Gastrocnemius medialis (tissue), 4 donors: Measurements from ENCODE around the gene DDX23. TPM values are rescaled to one million over a fixed set of nuclear protein-coding genes. Genes with fewer than 3 reads are reported as not detected.

Experiments used
- ATAC-seq, 2 donors: fragments of 150-250 bp; one replicate each; pipeline ENCODE4 v1.9.1; 2016
- DNase-seq, 2 donors: peaks; one replicate each; pipeline ENCODE4 v3.0.0-alpha.2; 2019
- H3K27ac ChIP-seq, 4 donors: fragments of 200-600 bp; sonication (generic); 1 replicate in 1 of 4; 2 replicates in 3 of 4; pipeline ENCODE4 v1.5.1; 2016 to 2018; ENCODE audit warnings: mild to moderate bottlenecking in 2 of 4, moderate library complexity in 1 of 4
- H3K27me3 ChIP-seq, 3 donors: fragments of 200-600 bp; sonication (generic) in 2 of 3; 1 replicate in 1 of 3; 2 replicates in 2 of 3; pipeline versions ENCODE4 v1.5.1 to v1.6.0; 2016 to 2019; ENCODE audit warnings: mild to moderate bottlenecking in 1 of 3, moderate library complexity in 1 of 3
- H3K36me3 ChIP-seq, 2 donors: fragments of 200-600 bp; sonication (generic) in 1 of 2; one replicate each; pipeline ENCODE4 v1.5.1; 2017 to 2018
- H3K4me1 ChIP-seq, 2 donors: fragments of 200-600 bp; sonication (generic) in 1 of 2; one replicate each; pipeline ENCODE4 v1.5.1; 2016 to 2017; ENCODE audit warnings: mild to moderate bottlenecking in 2 of 2
- H3K4me3 ChIP-seq, 4 donors: fragments of 200-600 bp; sonication (generic) in 3 of 4; 1 replicate in 1 of 4; 2 replicates in 3 of 4; pipeline ENCODE4 v1.5.1; 2016 to 2019; ENCODE audit warnings: mild to moderate bottlenecking in 2 of 4
- H3K9me3 ChIP-seq, 3 donors: fragments of 200-600 bp; sonication (generic) in 2 of 3; 1 replicate in 1 of 3; 2 replicates in 2 of 3; pipeline ENCODE4 v1.5.1; 2016 to 2019
- CTCF ChIP-seq, 5 experiments: fragments of 450-650 bp in 3 of 5; fragments of 200-600 bp in 2 of 5; sonication (generic) in 2 of 5; IDR thresholded peaks in 4 of 5; conservative IDR thresholded peaks in 1 of 5; 1 replicate in 4 of 5; 2 replicates in 1 of 5; pipeline ENCODE4 v1.5.1; 2016 to 2019; ENCODE audit warnings: antibody characterized with exemption in 5 of 5, mild to moderate bottlenecking in 3 of 5, moderate library complexity in 3 of 5
- POLR2A ChIP-seq, 2 donors: fragments of 450-650 bp; IDR thresholded peaks; one replicate each; pipeline ENCODE4 v1.6.1; 2017; ENCODE audit warnings: antibody characterized with exemption in 2 of 2, mild to moderate bottlenecking in 2 of 2, moderate library complexity in 2 of 2
- in situ Hi-C, 4 donors: fragments of 200-750 bp; cut with MboI; loops; one replicate each; pipeline versions ENCODE4 v1.15.0 to v1.8.0; 2017; ENCODE audit warnings: low sequenced_read_pairs in 4 of 4
- intact Hi-C: fragments of 100-400 bp; cut with DNase I; formaldehyde crosslinking; loops from one replicate; pipeline ENCODE4 v1.15.1; 2023; ENCODE audit warnings: low total_unique reads
- total RNA-seq, 4 donors: library from RNA; depleted of rRNA; stranded (reverse); fragments of >200 nt; gene quantifications; one replicate each; pipeline versions ENCODE4 v1.1.0 to v1.2.3, GENCODE V29; 2016

DDX23 gene
- total RNA-seq, 4 donors from 2014 or later, result 55.8 to 80.6 (median 75.7) TPM

- no peaks in the 10 kb centered on the region for H3K4me1 ChIP-seq
- DNase-seq (no peak), ATAC-seq (peak in 1 of 2 donors; percentile 27)
- TF ChIP-seq POLR2A (IDR thresholded peaks at IDR 0.05) (no peak), CTCF (IDR thresholded peaks at IDR 0.05 in 4 of 5, conservative IDR thresholded peaks at IDR 0.05 in 1 of 5) (no peak)
- H3K4me3 ChIP-seq, result peak overlapping the region in 2 of 4 donors; percentile 12 to 31
- peaks cover 0 to 7% (median 6%) of the 10 kb centered on the region in 3 donors for H3K27me3 ChIP-seq
- H3K27ac ChIP-seq, result peak overlapping the region in 2 of 4 donors; percentile 15 to 40
- H3K36me3 ChIP-seq, result no peaks in the 10 kb centered on the region
- intact Hi-C loops, result no loop called here
- in situ Hi-C loops, result no loop called here
- no peaks in the 10 kb centered on the region for H3K9me3 ChIP-seq
Observed at GRCh38 chr12:48882315-48882687, 30.3 kb upstream of the DDX23 start.

- Histone ChIP-seq H3K27ac (peak overlapping the region in 2 of 4 donors; percentile 15 to 40), H3K27me3 (peaks cover 0 to 7% (median 6%) of the 10 kb centered on the region in 3 donors), H3K9me3 (no peaks in the 10 kb centered on the region), H3K4me3 (peak overlapping the region in 2 of 4 donors; percentile 12 to 31), H3K4me1 (no peaks in the 10 kb centered on the region), H3K36me3 (no peaks in the 10 kb centered on the region)
- in situ Hi-C loops (no loop called here), intact Hi-C loops (no loop called here)
- TF ChIP-seq CTCF (IDR thresholded peaks at IDR 0.05 in 4 of 5, conservative IDR thresholded peaks at IDR 0.05 in 1 of 5) (no peak), POLR2A (IDR thresholded peaks at IDR 0.05) (no peak)
- DNase-seq (no peak), ATAC-seq (no peak)
Observed at GRCh38 chr12:48881686-48882314, 29.8 kb upstream of the DDX23 start.

DNA sequence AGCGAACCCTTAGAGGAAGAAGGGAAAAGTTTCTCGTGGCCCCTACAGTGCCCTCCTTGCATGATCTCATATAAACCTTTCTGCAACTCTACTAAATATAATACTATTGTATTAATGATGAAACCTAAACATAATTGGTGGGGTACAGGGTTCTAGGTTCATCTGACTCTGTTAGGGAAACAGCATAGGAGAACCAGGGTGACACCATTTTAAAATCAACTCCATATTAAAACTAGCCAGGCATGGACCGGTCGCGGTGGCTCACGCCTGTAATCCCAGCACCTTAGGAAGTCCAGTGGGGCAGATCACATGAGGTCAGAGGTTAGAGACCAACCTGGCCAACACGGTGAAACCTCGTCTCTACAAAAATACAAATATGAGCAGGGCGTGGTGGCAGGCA is 28.7 kb upstream of the DDX23 start:
- in situ Hi-C loops (no loop called here), intact Hi-C loops (no loop called here)
- Histone ChIP-seq H3K4me3 (no peak overlapping the region), H3K27me3 (peaks cover 0 to 7% (median 6%) of the 10 kb centered on the region in 3 donors), H3K4me1 (no peaks in the 10 kb centered on the region), H3K36me3 (no peaks in the 10 kb centered on the region), H3K9me3 (no peaks in the 10 kb centered on the region), H3K27ac (no peak overlapping the region)
- ATAC-seq, result no peak
- no peak for DNase-seq
- TF ChIP-seq POLR2A (IDR thresholded peaks at IDR 0.05) (no peak), CTCF (IDR thresholded peaks at IDR 0.05 in 4 of 5, conservative IDR thresholded peaks at IDR 0.05 in 1 of 5) (no peak)

DNA sequence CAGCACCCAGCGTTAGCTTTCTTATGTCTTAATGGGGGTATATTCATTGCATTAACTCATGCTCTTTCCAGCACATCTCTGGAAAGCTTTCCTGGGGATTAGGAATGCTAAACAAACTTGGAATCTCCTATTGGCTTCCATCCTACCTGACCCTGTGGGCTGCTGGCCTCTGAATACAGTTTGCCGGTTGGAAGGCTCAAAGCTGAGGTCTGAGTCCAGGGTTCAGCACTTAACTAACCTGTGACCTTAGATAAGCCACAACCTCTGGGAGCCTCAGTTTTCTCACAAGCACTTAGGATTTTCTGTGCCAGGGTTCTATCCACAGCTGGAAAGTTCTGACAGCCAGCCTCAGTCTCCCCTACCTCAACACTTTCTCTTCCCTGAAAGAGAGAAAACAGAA is 26.6 kb upstream of the DDX23 start:
- intact Hi-C loops, result no loop called here
- peaks cover 0 to 7% (median 6%) of the 10 kb centered on the region in 3 donors for H3K27me3 ChIP-seq
- TF ChIP-seq CTCF (IDR thresholded peaks at IDR 0.05 in 4 of 5, conservative IDR thresholded peaks at IDR 0.05 in 1 of 5) (no peak), POLR2A (IDR thresholded peaks at IDR 0.05) (no peak)
- H3K9me3 ChIP-seq, result no peaks in the 10 kb centered on the region
- DNase-seq (no peak), ATAC-seq (no peak)
- no peaks in the 10 kb centered on the region for H3K4me1 ChIP-seq
- no peak overlapping the region for H3K27ac ChIP-seq
- in situ Hi-C loops, result no loop called here
- no peaks in the 10 kb centered on the region for H3K36me3 ChIP-seq
- H3K4me3 ChIP-seq, result no peak overlapping the region
